HG02870 (cell line): ENCODE data around the gene CCDC97.

Source experiments
- ATAC-seq: cut with Tn5 transposase; IDR thresholded peaks from one replicate; pipeline ENCODE4 v1.9.1; 2021; ENCODE audit warnings: mild to moderate bottlenecking, moderate library complexity; ENCODE audit not compliant: unreplicated experiment

CCDC97 gene

GRCh38 chr19:41297628-41298347 is 12.2 kb upstream of the CCDC97 start:
- ATAC-seq = peak; percentile 69

GRCh38 chr19:41298348-41298964 is 11.5 kb upstream of the CCDC97 start:
- no peak for ATAC-seq

- ATAC-seq = no peak
These were observed 10.8 kb upstream of the CCDC97 start for GRCh38 chr19:41299046-41299754.

- ATAC-seq = no peak
These were observed 10.2 kb upstream of the CCDC97 start for GRCh38 chr19:41299755-41300089.

- ATAC-seq = no peak
These were observed 9.4 kb upstream of the CCDC97 start for GRCh38 chr19:41300555-41300954.

GRCh38 chr19:41302624-41303351 is 7.2 kb upstream of the CCDC97 start:
- no peak for ATAC-seq

- no peak for ATAC-seq
These were observed 6.0 kb upstream of the CCDC97 start for GRCh38 chr19:41303954-41304353.

GRCh38 chr19:41304706-41305483 is 5.1 kb upstream of the CCDC97 start:
- no peak for ATAC-seq

GRCh38 chr19:41305927-41306793 is 3.8 kb upstream of the CCDC97 start:
- no peak for ATAC-seq

- ATAC-seq = no peak
These were observed 2.7 kb upstream of the CCDC97 start for GRCh38 chr19:41307090-41307875.

GRCh38 chr19:41307954-41308449 is 2.0 kb upstream of the CCDC97 start:
- ATAC-seq = no peak

- ATAC-seq = no peak
These were observed 1.4 kb upstream of the CCDC97 start for GRCh38 chr19:41308450-41309179.

- no peak for ATAC-seq
These were observed 566 bp upstream of the CCDC97 start for GRCh38 chr19:41309180-41310032.

- ATAC-seq = no peak
These were observed 1.1 kb downstream of the CCDC97 start for GRCh38 chr19:41311072-41311471.

GRCh38 chr19:41311613-41312012 is 1.6 kb downstream of the CCDC97 start:
- no peak for ATAC-seq

- no peak for ATAC-seq
These were observed 6.4 kb downstream of the CCDC97 start for GRCh38 chr19:41316306-41316920.
